Stimulated activated CD8-positive, alpha-beta memory T cell treated with anti-CD3 and anti-CD28 coated beads, Interleukin-15, amount 100 ng/mL, for 4 hours (primary cell): ENCODE measurements around the gene ATP8B4.

Source experiments
- DNase-seq, 2 donors: peaks; one replicate each; pipeline ENCODE4 v3.0.0-alpha.2; 2020; ENCODE audit warnings: low read depth in 2 of 2

The ATP8B4 gene

GRCh38 chr15:50061503-50061902, 57.5 kb downstream of the ATP8B4 start:
- DNase-seq = no peak

- DNase-seq = no peak
These were observed 59.1 kb downstream of the ATP8B4 start for GRCh38 chr15:50059883-50060282.

- no peak for DNase-seq
These were observed 59.7 kb downstream of the ATP8B4 start for GRCh38 chr15:50059203-50059772.

GRCh38 chr15:50057905-50058639, 61.0 kb downstream of the ATP8B4 start:
- DNase-seq = no peak

- no peak for DNase-seq
These were observed 61.8 kb downstream of the ATP8B4 start for GRCh38 chr15:50057196-50057595.

- no peak for DNase-seq
These were observed 63.3 kb downstream of the ATP8B4 start for GRCh38 chr15:50055750-50056157.

GRCh38 chr15:50055332-50055731, 63.7 kb downstream of the ATP8B4 start:
- no peak for DNase-seq

- DNase-seq = no peak
These were observed 65.8 kb downstream of the ATP8B4 start for GRCh38 chr15:50053055-50053856.

GRCh38 chr15:50051811-50052419, 67.1 kb downstream of the ATP8B4 start:
- no peak for DNase-seq

GRCh38 chr15:50050986-50051743, 67.9 kb downstream of the ATP8B4 start:
- no peak for DNase-seq

GRCh38 chr15:50049871-50050270, 69.2 kb downstream of the ATP8B4 start:
- no peak for DNase-seq

GRCh38 chr15:50046867-50047266, 72.2 kb downstream of the ATP8B4 start:
- no peak for DNase-seq

GRCh38 chr15:50046159-50046558, 72.9 kb downstream of the ATP8B4 start:
- DNase-seq = no peak

GRCh38 chr15:50044904-50045303, 74.1 kb downstream of the ATP8B4 start:
- no peak for DNase-seq

- no peak for DNase-seq
These were observed 74.6 kb downstream of the ATP8B4 start for GRCh38 chr15:50044406-50044805.

- no peak for DNase-seq
These were observed 76.3 kb downstream of the ATP8B4 start for GRCh38 chr15:50042775-50043174.

GRCh38 chr15:50030456-50030855, 88.6 kb downstream of the ATP8B4 start:
- no peak for DNase-seq

GRCh38 chr15:50028326-50028725, 90.7 kb downstream of the ATP8B4 start:
- no peak for DNase-seq

GRCh38 chr15:50024281-50024680, 94.8 kb downstream of the ATP8B4 start:
- no peak for DNase-seq

GRCh38 chr15:50018491-50018890, 100.5 kb downstream of the ATP8B4 start:
- DNase-seq = no peak

GRCh38 chr15:50017522-50017921, 101.5 kb downstream of the ATP8B4 start:
- DNase-seq = no peak

- no peak for DNase-seq
These were observed 102.1 kb downstream of the ATP8B4 start for GRCh38 chr15:50016951-50017350.
